HepG2 (cell line): ENCODE data around the gene DNTTIP2. TPM values are rescaled to one million over a fixed set of nuclear protein-coding genes. Genes with fewer than 3 reads are reported as not detected.

Source experiments
- DPF2 ChIP-seq: sonication (generic); formaldehyde crosslinking; IDR thresholded peaks from 2 replicates; pipeline ENCODE4 v1.4.0; 2020; ENCODE audit warnings: mild to moderate bottlenecking, low read depth, missing genetic modification reagents, borderline replicate concordance
- FOXP1 ChIP-seq, 2 experiments: fragments of 450-650 bp in 1 of 2; IDR thresholded peaks; 2 replicates each; pipeline ENCODE4 v1.6.1; 2017 to 2018; ENCODE audit warnings: antibody characterized with exemption in 1 of 2
- GABPA ChIP-seq, 2 experiments: IDR thresholded peaks; 2 replicates each; pipeline ENCODE4 v1.6.1; 2011 to 2016; ENCODE audit warnings: low read depth in 2 of 2, low read length in 1 of 2, missing biosample characterization in 1 of 2, missing genetic modification characterization in 1 of 2
- ISL2 ChIP-seq: sonication (generic); formaldehyde crosslinking; IDR thresholded peaks from 2 replicates; pipeline ENCODE4 v1.5.0; 2020; ENCODE audit warnings: missing genetic modification reagents
- JUND ChIP-seq: sonication (generic); formaldehyde crosslinking; IDR thresholded peaks from 2 replicates; pipeline ENCODE4 v1.8.0; 2022; ENCODE audit warnings: mild to moderate bottlenecking, missing genetic modification reagents
- RAD21 ChIP-seq: fragments of 450-650 bp; formaldehyde crosslinking; IDR thresholded peaks from 2 replicates; pipeline ENCODE4 v1.5.0; 2020; ENCODE audit warnings: mild to moderate bottlenecking
- SMAD3 ChIP-seq: sonication (generic); formaldehyde crosslinking; IDR thresholded peaks from 2 replicates; pipeline ENCODE4 v1.4.0; 2020; ENCODE audit warnings: missing genetic modification reagents
- SMARCE1 ChIP-seq: fragments of 450-650 bp; IDR thresholded peaks from 2 replicates; pipeline ENCODE4 v1.6.1; 2017; ENCODE audit warnings: borderline replicate concordance
- ZBTB21 ChIP-seq: sonication (generic); formaldehyde crosslinking; IDR thresholded peaks from 2 replicates; pipeline ENCODE4 v1.4.0; 2020; ENCODE audit warnings: missing genetic modification reagents
- ZNF24 ChIP-seq: fragments of 450-650 bp; IDR thresholded peaks from 2 replicates; pipeline ENCODE4 v1.6.1; 2017; ENCODE audit warnings: antibody characterized with exemption, mild to moderate bottlenecking
- ZNF350 ChIP-seq: sonication (generic); formaldehyde crosslinking; IDR thresholded peaks from 2 replicates; pipeline ENCODE4 v1.4.0; 2020; ENCODE audit warnings: mild to moderate bottlenecking, low read depth, missing genetic modification reagents, borderline replicate concordance
- ZNF879 ChIP-seq: sonication (generic); formaldehyde crosslinking; IDR thresholded peaks from 2 replicates; pipeline ENCODE4 v1.8.1; 2023; ENCODE audit warnings: missing genetic modification reagents
- polyA plus RNA-seq, 8 experiments: library from polyadenylated mRNA; depleted of rRNA in 3 of 8; stranded (reverse) in 7 of 8; unstranded in 1 of 8; fragments of >200 nt; fragmentation: Illumina TruSeq in 4 of 8; extraction: Trizol in 4 of 8; gene quantifications; 2 replicates each; pipeline versions ENCODE4 v1.2.1 to v1.2.3, GENCODE V29; 2011 to 2016; ENCODE audit warnings: low read depth in 4 of 8, missing spikeins in 1 of 8, mixed read lengths in 1 of 8; ENCODE audit not compliant: insufficient read depth in 1 of 8
- total RNA-seq, 5 experiments: library from RNA; depleted of rRNA; stranded (reverse); fragments of >200 nt; fragmentation: Illumina TruSeq; extraction: Trizol; gene quantifications; 2 replicates each; pipeline ENCODE4 v1.2.3, GENCODE V29; 2016; ENCODE audit warnings: low read depth in 1 of 5
- TF ChIP-seq, protein P1 (sequence below): sonication (generic); formaldehyde crosslinking; IDR thresholded peaks from 2 replicates; pipeline ENCODE4 v1.5.1; 2020; ENCODE audit warnings: mild to moderate bottlenecking, missing genetic modification reagents
- TF ChIP-seq, protein P2 (sequence below): IDR thresholded peaks from 2 replicates; pipeline ENCODE4 v1.6.1; 2016; ENCODE audit warnings: low read depth, missing genetic modification reagents, missing compliant biosample characterization

DNTTIP2 gene
- total and polyA plus RNA-seq, 2 of the 13 experiments (the other 11 are each of a cell fraction or from before 2014, with no cell fraction given): 11.4 to 63.3 TPM

DNA sequence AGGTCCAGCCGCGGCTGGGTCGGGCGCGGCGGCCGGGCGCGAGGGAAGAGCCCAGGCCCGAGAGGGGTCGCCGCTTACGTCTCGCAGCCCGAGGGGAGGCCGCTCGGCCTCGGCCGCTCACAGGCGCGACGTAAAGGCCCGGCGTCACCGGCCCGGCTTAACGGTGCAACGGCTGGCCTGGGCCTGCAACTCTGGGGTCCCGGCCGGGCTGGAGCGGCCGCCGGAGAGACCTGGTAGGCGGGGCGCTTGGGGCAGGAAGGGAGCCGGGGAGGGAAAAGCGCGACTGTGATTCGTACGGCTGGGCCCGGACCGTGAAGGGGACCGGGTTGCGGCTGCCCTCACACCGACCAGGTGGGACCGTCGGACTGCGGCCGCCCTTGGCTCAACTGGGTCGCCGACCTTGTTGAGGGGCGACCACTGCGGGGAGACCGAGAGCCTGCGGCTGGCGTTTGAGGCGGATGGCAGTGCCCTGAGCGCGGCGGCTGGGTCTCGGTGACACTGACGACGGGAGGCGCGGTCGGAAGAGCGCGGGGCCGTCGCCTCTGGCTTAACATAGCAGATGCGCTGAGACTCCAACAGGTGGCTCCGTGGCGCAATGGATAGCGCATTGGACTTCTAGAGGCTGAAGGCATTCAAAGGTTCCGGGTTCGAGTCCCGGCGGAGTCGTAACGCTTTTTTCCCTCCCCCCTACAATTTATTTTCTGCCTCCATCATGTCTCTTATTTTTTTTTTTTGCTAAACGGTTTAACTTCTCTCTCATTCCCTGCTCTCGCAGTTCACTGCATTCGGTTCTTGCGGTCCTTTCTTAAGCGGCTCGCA is 31.8 kb downstream of the DNTTIP2 start (continued):
- TF ChIP-seq, protein P1, sequence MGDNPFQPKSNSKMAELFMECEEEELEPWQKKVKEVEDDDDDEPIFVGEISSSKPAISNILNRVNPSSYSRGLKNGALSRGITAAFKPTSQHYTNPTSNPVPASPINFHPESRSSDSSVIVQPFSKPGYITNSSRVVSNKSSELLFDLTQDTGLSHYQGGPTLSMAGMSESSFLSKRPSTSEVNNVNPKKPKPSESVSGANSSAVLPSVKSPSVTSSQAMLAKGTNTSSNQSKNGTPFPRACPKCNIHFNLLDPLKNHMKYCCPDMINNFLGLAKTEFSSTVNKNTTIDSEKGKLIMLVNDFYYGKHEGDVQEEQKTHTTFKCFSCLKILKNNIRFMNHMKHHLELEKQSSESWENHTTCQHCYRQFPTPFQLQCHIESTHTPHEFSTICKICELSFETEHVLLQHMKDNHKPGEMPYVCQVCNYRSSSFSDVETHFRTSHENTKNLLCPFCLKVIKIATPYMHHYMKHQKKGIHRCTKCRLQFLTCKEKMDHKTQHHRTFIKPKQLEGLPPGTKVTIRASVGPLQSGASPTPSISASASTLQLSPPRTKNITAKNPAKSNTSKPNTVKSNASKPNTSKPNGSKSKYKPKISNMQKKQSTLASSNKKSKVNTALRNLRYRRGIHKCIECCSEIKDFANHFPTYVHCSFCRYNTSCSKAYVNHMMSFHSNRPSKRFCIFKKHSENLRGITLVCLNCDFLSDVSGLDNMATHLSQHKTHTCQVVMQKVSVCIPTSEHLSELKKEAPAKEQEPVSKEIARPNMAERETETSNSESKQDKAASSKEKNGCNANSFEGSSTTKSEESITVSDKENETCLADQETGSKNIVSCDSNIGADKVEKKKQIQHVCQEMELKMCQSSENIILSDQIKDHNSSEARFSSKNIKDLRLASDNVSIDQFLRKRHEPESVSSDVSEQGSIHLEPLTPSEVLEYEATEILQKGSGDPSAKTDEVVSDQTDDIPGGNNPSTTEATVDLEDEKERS: peak; percentile 81; the same call in 1 of the 2 replicates
- no peak for TF ChIP-seq GABPA (IDR thresholded peaks at IDR 0.05; ENCODE audit: low read depth, low read length)
- peak; percentile 26 for TF ChIP-seq GABPA (CRISPR knock-in tag; IDR thresholded peaks at IDR 0.05; ENCODE audit: low read depth)
- no peak for TF ChIP-seq FOXP1 (IDR thresholded peaks at IDR 0.05)
- TF ChIP-seq FOXP1 (CRISPR knock-in tag; IDR thresholded peaks at IDR 0.05): no peak
- TF ChIP-seq ZNF879 (CRISPR knock-in tag): no peak
- TF ChIP-seq, protein P2, sequence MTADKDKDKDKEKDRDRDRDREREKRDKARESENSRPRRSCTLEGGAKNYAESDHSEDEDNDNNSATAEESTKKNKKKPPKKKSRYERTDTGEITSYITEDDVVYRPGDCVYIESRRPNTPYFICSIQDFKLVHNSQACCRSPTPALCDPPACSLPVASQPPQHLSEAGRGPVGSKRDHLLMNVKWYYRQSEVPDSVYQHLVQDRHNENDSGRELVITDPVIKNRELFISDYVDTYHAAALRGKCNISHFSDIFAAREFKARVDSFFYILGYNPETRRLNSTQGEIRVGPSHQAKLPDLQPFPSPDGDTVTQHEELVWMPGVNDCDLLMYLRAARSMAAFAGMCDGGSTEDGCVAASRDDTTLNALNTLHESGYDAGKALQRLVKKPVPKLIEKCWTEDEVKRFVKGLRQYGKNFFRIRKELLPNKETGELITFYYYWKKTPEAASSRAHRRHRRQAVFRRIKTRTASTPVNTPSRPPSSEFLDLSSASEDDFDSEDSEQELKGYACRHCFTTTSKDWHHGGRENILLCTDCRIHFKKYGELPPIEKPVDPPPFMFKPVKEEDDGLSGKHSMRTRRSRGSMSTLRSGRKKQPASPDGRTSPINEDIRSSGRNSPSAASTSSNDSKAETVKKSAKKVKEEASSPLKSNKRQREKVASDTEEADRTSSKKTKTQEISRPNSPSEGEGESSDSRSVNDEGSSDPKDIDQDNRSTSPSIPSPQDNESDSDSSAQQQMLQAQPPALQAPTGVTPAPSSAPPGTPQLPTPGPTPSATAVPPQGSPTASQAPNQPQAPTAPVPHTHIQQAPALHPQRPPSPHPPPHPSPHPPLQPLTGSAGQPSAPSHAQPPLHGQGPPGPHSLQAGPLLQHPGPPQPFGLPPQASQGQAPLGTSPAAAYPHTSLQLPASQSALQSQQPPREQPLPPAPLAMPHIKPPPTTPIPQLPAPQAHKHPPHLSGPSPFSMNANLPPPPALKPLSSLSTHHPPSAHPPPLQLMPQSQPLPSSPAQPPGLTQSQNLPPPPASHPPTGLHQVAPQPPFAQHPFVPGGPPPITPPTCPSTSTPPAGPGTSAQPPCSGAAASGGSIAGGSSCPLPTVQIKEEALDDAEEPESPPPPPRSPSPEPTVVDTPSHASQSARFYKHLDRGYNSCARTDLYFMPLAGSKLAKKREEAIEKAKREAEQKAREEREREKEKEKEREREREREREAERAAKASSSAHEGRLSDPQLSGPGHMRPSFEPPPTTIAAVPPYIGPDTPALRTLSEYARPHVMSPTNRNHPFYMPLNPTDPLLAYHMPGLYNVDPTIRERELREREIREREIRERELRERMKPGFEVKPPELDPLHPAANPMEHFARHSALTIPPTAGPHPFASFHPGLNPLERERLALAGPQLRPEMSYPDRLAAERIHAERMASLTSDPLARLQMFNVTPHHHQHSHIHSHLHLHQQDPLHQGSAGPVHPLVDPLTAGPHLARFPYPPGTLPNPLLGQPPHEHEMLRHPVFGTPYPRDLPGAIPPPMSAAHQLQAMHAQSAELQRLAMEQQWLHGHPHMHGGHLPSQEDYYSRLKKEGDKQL (CRISPR knock-in tag): no peak
- peak; percentile 44; the same call in 1 of the 2 replicates for TF ChIP-seq RAD21
- peak; percentile 53; the same call in 1 of the 2 replicates for TF ChIP-seq ZBTB21 (CRISPR knock-in tag)
- no peak for TF ChIP-seq DPF2 (CRISPR knock-in tag)
- no peak for TF ChIP-seq SMARCE1
- TF ChIP-seq SMAD3 (CRISPR knock-in tag): no peak
- peak; percentile 59 for TF ChIP-seq ZNF350 (CRISPR knock-in tag)
- TF ChIP-seq ISL2 (CRISPR knock-in tag): peak; percentile 59
- no peak for TF ChIP-seq JUND (CRISPR knock-in tag)
- peak; percentile 98 for TF ChIP-seq ZNF24
